NCI-H69 (cell line): ENCODE data around the gene GSG1L.
A peak's percentile ranks its signal among the peaks of the same experiment; 100 is the strongest.

ENCODE experiments used
- DNase-seq: peaks from one replicate; lab custom pipeline; 2025; lab: John Stamatoyannopoulos, UW

The GSG1L gene

GRCh38 chr16:28062847-28063521 is 530 bp downstream of the GSG1L start:
- peak; percentile 62 for DNase-seq

GRCh38 chr16:28062261-28062846 is 1.2 kb downstream of the GSG1L start:
- no peak for DNase-seq

- no peak for DNase-seq
Observed at GRCh38 chr16:28061352-28062101, 2.0 kb downstream of the GSG1L start.

GRCh38 chr16:28059841-28060575 is 3.5 kb downstream of the GSG1L start:
- DNase-seq: no peak

GRCh38 chr16:28058839-28059589 is 4.5 kb downstream of the GSG1L start:
- no peak for DNase-seq

GRCh38 chr16:28057949-28058348 is 5.6 kb downstream of the GSG1L start:
- DNase-seq: no peak

- DNase-seq: no peak
Observed at GRCh38 chr16:28053461-28053860, 10.1 kb downstream of the GSG1L start.

- no peak for DNase-seq
Observed at GRCh38 chr16:28052274-28053128, 11.0 kb downstream of the GSG1L start.

GRCh38 chr16:28051486-28051885 is 12.0 kb downstream of the GSG1L start:
- no peak for DNase-seq

GRCh38 chr16:28042811-28043210 is 20.7 kb downstream of the GSG1L start:
- DNase-seq: no peak

GRCh38 chr16:28041615-28042014 is 21.9 kb downstream of the GSG1L start:
- no peak for DNase-seq

GRCh38 chr16:28040039-28040438 is 23.5 kb downstream of the GSG1L start:
- no peak for DNase-seq

- DNase-seq: no peak
Observed at GRCh38 chr16:28039493-28039892, 24.0 kb downstream of the GSG1L start.

GRCh38 chr16:28038409-28038808 is 25.1 kb downstream of the GSG1L start:
- no peak for DNase-seq

GRCh38 chr16:28035866-28036393 is 27.6 kb downstream of the GSG1L start:
- DNase-seq: no peak

GRCh38 chr16:28033870-28034269 is 29.6 kb downstream of the GSG1L start:
- DNase-seq: no peak

GRCh38 chr16:28029387-28030002 is 34.0 kb downstream of the GSG1L start:
- DNase-seq: no peak

- no peak for DNase-seq
Observed at GRCh38 chr16:28027055-28027454, 36.5 kb downstream of the GSG1L start.

- no peak for DNase-seq
Observed at GRCh38 chr16:28025631-28026030, 37.9 kb downstream of the GSG1L start.

- no peak for DNase-seq
Observed at GRCh38 chr16:28019218-28019617, 44.3 kb downstream of the GSG1L start.
